DND-41 (cell line): ENCODE data around the gene TFEB.
A peak's percentile ranks its signal among the peaks of the same experiment; 100 is the strongest.

ENCODE experiments used
- ATAC-seq: fragments of 200-7000 bp; cut with Tn5 transposase; 3 replicates; pipeline ENCODE4 v1.9.1; 2021; ENCODE audit warnings: low read depth; ENCODE audit not compliant: insufficient read depth
- DNase-seq: peaks from one replicate; pipeline ENCODE4 v3.0.0-alpha.2; 2020
- H2AFZ ChIP-seq: 2 replicates; pipeline ENCODE4 v1.6.0; 2012; ENCODE audit warnings: low read depth, low read length
- H3K27ac ChIP-seq: 2 replicates; pipeline ENCODE4 v1.5.1; 2012; ENCODE audit warnings: low read length, inconsistent platforms
- H3K27me3 ChIP-seq: fragments of 200-600 bp; sonication (generic); 2 replicates; pipeline ENCODE4 v1.6.0; 2012; ENCODE audit warnings: low read length, mild to moderate bottlenecking, inconsistent platforms; ENCODE audit not compliant: insufficient read depth, poor library complexity
- H3K36me3 ChIP-seq: 2 replicates; pipeline ENCODE4 v1.5.1; 2012; ENCODE audit warnings: low read length, inconsistent platforms; ENCODE audit not compliant: insufficient read depth
- H3K4me1 ChIP-seq: 2 replicates; pipeline ENCODE4 v1.5.1; 2012; ENCODE audit warnings: mild to moderate bottlenecking, low read length; ENCODE audit not compliant: insufficient read depth
- H3K4me2 ChIP-seq: 2 replicates; pipeline ENCODE4 v1.6.0; 2012; ENCODE audit warnings: mild to moderate bottlenecking, moderate library complexity, low read length, inconsistent platforms; ENCODE audit not compliant: insufficient read depth
- H3K4me3 ChIP-seq, 2 experiments: fragments of 200-600 bp in 1 of 2; shearing (Covaris generic) in 1 of 2; 2 replicates each; pipeline ENCODE4 v1.5.1; 2012 to 2016; ENCODE audit warnings: inconsistent platforms in 2 of 2, low read length in 2 of 2, mild to moderate bottlenecking in 2 of 2, low read depth in 1 of 2, moderate library complexity in 1 of 2
- H3K79me2 ChIP-seq: 2 replicates; pipeline ENCODE4 v1.6.0; 2012; ENCODE audit warnings: low read length, inconsistent platforms; ENCODE audit not compliant: insufficient read depth
- H3K9ac ChIP-seq: 2 replicates; pipeline ENCODE4 v1.6.0; 2012; ENCODE audit warnings: low read depth, mild to moderate bottlenecking, inconsistent platforms, low read length, moderate library complexity
- H3K9me3 ChIP-seq: 2 replicates; pipeline ENCODE4 v1.5.1; 2012; ENCODE audit warnings: low read length, moderate library complexity, mild to moderate bottlenecking, inconsistent platforms; ENCODE audit not compliant: insufficient read depth, severe bottlenecking
- H4K20me1 ChIP-seq: 2 replicates; pipeline ENCODE4 v1.6.0; 2012; ENCODE audit warnings: low read length; ENCODE audit not compliant: insufficient read depth
- EZH2 ChIP-seq: IDR thresholded peaks from 3 replicates; pipeline ENCODE4 v1.6.1; 2012; ENCODE audit warnings: borderline replicate concordance, low read depth, mild to moderate bottlenecking, moderate library complexity, low read length, inconsistent platforms; ENCODE audit not compliant: severe bottlenecking
- TF ChIP-seq, protein P1 (sequence below): IDR thresholded peaks from 2 replicates; pipeline ENCODE4 v1.5.1; 2012; ENCODE audit warnings: borderline replicate concordance, low read length, moderate library complexity, mild to moderate bottlenecking; ENCODE audit not compliant: poor library complexity, severe bottlenecking; ENCODE audit errors: extremely low read depth

TFEB gene

GRCh38 chr6:41735427-41736185 is at the start of gene TFEB:
TFEB (minus strand) TSS chr6:41735608; CDS start chr6:41691213, 44,395 bp downstream.
- H3K4me2 ChIP-seq = peak within 1 kb of the TSS; percentile 66
- H3K27me3 ChIP-seq = no peaks in the 10 kb centered on the region
- ATAC-seq (peak; percentile 81), DNase-seq (peak; percentile 92)
- no peak for TF ChIP-seq EZH2
- TF ChIP-seq, protein P1, sequence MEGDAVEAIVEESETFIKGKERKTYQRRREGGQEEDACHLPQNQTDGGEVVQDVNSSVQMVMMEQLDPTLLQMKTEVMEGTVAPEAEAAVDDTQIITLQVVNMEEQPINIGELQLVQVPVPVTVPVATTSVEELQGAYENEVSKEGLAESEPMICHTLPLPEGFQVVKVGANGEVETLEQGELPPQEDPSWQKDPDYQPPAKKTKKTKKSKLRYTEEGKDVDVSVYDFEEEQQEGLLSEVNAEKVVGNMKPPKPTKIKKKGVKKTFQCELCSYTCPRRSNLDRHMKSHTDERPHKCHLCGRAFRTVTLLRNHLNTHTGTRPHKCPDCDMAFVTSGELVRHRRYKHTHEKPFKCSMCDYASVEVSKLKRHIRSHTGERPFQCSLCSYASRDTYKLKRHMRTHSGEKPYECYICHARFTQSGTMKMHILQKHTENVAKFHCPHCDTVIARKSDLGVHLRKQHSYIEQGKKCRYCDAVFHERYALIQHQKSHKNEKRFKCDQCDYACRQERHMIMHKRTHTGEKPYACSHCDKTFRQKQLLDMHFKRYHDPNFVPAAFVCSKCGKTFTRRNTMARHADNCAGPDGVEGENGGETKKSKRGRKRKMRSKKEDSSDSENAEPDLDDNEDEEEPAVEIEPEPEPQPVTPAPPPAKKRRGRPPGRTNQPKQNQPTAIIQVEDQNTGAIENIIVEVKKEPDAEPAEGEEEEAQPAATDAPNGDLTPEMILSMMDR = peak; percentile 92
- no peaks in the 10 kb centered on the region for H3K79me2 ChIP-seq
- H2AFZ ChIP-seq = peak within 1 kb of the TSS; percentile 87
- H3K4me3 ChIP-seq = peak within 1 kb of the TSS; percentile 48 to 84; a peak in 3 of 4 replicates
- H3K27ac ChIP-seq = no peak within 1 kb of the TSS; the same call in 1 of the 2 replicates
- H3K4me1 ChIP-seq = peaks cover 31% of the 10 kb centered on the region
- peaks cover 16% of the 10 kb centered on the region for H4K20me1 ChIP-seq
- no peaks in the 10 kb centered on the region; the same call in 1 of the 2 replicates for H3K36me3 ChIP-seq
- H3K9me3 ChIP-seq = no peaks in the 10 kb centered on the region
- peak within 1 kb of the TSS; percentile 76 for H3K9ac ChIP-seq

- Histone ChIP-seq H3K27ac (no peak overlapping the region), H2AFZ (no peak overlapping the region), H3K27me3 (peaks cover 4% of the 10 kb centered on the region), H3K9ac (no peak overlapping the region), H4K20me1 (peaks cover 8% of the 10 kb centered on the region; the same call in 1 of the 2 replicates), H3K36me3 (peaks cover 9% of the 10 kb centered on the region), H3K4me2 (no peak overlapping the region; the same call in 1 of the 2 replicates), H3K4me1 (peaks cover 36% of the 10 kb centered on the region), H3K79me2 (peaks cover 33% of the 10 kb centered on the region), H3K4me3 (no peak overlapping the region), H3K9me3 (no peaks in the 10 kb centered on the region)
- no peak for TF ChIP-seq EZH2
- TF ChIP-seq, protein P1 = no peak
- ATAC-seq (no peak), DNase-seq (no peak)
Measured at GRCh38 chr6:41784581-41785171, 49.3 kb upstream of the TFEB start.

DNA sequence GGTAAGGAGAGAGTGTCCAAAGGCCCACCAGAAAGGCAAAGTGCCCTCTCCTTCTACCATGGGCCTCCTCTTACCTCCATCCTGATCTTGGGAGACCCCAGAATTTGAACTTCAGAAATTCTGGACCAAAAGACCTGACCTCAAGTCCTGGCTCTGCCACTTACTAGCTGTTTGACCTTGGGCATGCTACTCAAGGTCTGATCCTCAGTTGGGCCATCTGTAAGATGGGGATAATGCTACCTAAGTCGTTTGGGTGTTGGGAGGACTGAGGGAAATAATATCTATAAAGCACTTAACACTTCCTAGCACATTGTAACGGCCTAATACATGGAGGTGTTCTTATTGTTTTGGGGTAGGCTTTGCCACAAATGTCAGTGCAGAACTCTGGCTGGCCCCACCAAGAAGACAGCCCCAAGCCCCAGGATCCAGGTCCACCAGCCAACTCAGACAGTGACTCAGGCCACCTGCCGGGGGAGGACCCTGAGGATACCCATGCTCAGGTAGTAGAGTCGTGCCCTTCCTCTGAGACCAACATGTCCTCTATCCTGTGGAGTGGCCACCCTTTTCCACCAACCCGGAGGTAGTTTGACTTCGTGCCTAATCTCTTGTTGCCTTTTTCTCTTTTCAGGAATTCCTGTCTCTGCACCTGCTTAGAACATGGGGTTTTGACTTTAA is 47.8 kb upstream of the TFEB start:
- Histone ChIP-seq H3K36me3 (no peaks in the 10 kb centered on the region; the same call in 1 of the 2 replicates), H3K9ac (no peak overlapping the region), H3K4me2 (no peak overlapping the region), H3K4me3 (no peak overlapping the region), H3K9me3 (no peaks in the 10 kb centered on the region), H3K4me1 (peaks cover 34% of the 10 kb centered on the region), H3K27ac (no peak overlapping the region), H3K79me2 (peaks cover 28% of the 10 kb centered on the region), H4K20me1 (no peaks in the 10 kb centered on the region), H2AFZ (no peak overlapping the region), H3K27me3 (peaks cover 4% of the 10 kb centered on the region)
- TF ChIP-seq, protein P1 = no peak
- no peak for TF ChIP-seq EZH2
- ATAC-seq (no peak), DNase-seq (no peak)
